ELF-1 (cell line): Measurements from ENCODE around the gene SCFD2.

Source experiments
- DNase-seq: peaks from one replicate; pipeline ENCODE4 v3.0.0-alpha.2; 2016; ENCODE audit warnings: low read depth, low spot score

SCFD2 gene

DNA sequence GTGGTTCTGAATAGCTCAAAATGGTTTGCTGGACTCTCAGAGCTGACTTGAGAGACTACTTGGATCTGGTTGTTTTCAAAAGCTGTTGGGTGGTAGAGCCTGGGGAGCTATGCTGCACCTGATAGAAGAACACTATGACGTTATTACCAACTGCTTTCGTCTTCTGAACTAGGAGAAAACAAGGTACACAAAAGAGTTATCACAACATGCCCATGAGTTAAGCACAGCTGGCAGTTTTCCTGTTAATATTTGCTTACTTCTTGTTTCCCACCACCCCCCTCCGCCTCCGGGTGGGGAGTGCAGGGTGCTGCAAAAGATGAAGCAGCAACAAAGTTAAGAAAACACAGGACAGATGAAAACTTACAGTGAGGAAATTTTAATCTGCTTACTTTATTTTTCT lies 434.6 kb downstream of the SCFD2 start:
- DNase-seq, result no peak

DNA sequence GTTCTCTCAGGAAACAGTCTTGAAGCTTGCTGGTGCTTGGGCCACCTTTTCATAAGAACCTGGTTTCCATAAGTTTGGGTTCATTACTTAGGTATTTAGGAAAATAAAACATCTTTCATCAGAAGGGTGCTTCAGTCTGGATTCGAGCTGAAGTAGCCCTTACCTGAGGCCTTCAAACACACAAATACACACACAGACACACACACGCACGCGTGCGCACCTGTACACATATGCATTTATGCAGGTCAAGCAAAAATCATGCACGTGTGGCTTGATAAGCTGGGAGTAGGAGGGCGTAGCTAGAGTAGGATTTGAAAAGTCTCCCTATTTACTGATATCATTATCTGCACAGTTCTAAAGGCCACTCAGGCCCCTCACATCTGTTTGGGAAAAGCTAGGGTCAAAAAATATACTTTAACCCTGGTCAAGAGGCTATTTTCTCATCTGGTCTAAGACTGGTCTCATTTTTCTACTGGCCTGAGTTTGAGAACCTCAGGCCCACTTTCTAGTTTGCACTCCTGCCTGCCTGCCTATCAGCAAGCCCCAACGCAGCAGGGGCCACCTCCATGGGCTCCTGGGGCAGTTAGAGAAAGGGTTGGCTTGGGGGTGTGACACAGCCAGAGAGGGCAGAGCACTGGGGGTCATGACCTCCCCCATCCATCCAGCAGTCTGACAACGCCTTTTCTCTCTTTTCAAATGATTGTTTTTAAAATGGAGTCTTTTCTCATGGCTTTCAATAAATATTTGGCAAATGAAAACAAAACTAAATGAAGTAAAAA lies 439.5 kb downstream of the SCFD2 start:
- DNase-seq, result peak; percentile 66

DNA sequence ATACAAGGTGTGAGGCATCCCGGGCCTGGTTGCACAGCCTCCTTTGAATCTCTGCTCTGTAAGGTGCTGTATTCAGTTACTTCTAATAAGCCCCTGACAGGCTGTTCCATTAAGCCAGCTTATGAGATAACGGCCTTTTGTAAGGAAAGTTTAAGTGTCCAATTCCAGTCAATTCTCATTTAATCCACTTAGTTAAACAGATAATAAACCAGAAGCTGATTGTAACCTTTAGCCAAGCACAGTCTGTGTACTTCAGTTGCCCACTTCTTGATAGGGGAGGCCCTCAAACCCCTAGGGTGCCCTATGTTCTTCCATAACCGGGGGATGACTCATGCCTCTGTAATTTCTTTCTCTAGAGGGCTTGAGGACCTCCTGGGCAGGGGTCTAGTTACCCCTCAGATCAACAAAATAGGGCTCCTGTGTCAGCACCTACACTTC lies 440.3 kb downstream of the SCFD2 start:
- peak; percentile 36 for DNase-seq

DNA sequence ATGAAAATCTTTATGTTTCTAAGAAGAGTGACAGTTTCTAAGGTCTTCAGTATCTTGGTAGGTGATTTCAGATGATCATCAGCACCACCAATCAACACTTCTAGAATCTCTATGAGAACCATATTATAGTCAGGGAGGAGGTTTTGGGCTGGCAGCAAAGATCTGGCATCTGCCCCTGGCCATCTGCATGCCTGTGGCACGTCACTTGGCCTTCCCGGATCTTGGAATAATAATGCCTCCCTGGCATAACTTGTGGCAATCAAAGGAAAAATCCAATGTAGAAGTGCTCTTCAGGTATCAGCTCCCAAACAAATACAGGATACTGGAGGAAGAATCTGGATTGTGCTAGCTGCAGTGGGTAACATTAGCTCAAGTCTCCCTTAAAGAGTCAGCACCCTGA lies 446.4 kb downstream of the SCFD2 start:
- DNase-seq, result no peak

DNA sequence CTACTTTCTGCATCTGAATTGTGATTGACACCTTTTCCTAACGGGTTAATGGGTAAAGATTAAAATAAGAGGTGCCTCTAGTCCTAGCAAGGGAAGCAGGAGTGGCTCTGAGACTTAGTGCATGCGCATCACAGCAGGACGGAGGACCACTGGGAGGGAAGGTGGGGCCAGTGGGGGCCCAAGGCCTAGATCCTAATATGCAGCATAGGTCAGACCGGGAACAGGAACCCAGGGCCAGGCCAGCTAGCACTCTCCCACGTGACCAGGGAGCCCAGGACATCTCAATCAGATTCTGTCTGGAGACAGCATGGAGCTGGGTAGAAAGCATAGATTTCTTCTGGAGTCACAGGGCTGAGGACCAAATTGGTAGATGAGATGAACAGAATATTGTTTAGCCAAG lies 448.0 kb downstream of the SCFD2 start:
- DNase-seq, result no peak

DNA sequence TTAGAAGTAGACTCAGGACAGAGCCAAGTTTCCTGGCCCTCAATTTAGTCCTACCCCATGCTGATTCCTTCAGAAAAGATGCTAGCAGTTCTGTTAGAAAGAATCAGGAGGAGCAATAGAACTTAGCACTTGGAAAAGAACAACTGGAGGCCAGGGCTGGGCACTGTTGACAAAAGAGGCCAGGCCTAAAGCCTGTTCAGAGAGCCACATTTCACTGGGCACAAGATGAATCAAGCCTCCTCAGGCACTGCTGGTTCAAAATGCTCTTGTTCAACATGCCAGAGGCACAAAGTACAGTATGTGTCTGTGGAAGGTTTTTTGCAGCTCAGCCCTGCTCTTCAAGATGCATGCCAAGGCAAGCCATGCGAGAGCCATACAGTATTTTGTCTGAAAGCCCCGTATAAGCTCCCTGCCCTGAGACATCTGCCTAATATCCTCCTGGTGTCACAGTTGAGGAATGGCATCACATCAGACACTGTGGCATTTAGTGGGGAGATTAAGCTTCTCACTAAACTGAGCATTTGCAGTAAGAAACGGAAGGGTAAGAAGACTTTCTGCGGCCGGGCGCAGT lies 450.0 kb downstream of the SCFD2 start:
- peak; percentile 7 for DNase-seq

DNA sequence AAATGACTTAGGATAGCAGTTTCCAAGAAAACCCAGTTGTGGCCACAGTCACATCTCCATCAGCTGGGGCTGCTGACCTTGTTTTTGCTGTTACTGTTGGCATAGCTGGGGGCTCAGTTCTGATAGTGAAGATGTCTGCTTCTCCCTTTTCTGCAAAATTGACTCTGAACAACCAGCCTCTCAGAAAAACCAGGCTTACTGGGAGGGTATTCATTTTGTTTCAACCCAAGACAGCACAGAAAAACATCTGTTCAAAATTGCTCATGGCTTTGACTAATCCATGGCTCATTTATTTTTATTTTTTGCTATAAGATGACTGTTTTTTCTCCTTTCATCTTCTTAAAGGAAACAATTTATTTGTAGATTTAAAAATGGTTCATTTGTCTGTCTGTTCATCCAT lies 450.7 kb downstream of the SCFD2 start:
- DNase-seq, result no peak

DNA sequence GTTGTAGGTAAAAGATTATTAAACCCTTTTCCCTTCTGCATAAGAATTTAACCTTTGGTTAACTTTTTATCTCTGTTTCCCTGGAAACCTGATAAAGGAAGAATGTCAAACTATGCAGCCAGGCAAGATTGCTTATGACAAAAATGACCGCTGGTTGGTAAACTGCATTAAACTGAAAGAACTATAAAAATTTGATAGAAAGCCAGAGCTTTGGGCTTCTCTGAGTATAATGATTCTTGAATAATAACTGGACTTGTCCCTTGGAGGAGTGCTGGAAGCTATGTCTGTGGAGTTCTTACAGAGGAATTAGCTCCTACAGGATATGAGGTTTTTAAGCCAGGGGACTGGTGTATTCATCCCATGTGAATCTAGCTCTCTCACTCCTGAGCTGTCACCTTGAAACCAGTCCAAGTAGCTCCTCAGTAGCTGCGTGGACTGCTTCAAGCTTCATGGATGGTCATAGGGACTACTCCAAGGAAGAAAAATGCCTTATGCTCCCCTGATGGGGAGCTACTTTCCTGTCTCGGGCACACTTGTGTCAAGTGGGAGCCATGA lies 451.7 kb downstream of the SCFD2 start:
- DNase-seq, result no peak

DNA sequence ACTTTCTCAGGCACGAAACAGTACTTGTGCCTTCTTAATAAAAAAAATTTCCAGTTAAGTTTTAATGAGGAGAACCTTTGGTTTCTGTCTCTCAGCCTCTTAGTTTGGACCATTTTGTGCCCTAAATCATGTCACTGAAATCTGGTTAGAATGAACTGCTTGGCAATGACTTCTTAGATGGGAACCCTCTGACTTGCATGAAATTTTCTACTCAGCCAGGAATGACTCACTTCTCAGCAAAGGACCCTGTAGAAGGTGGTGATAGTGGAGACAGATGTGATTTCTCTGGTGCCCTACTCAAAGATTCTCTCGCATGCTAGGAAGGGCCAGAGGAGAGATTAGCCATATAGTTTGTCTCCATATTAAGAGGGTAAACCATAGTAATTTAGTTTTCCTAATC lies 453.3 kb downstream of the SCFD2 start:
- no peak for DNase-seq

DNA sequence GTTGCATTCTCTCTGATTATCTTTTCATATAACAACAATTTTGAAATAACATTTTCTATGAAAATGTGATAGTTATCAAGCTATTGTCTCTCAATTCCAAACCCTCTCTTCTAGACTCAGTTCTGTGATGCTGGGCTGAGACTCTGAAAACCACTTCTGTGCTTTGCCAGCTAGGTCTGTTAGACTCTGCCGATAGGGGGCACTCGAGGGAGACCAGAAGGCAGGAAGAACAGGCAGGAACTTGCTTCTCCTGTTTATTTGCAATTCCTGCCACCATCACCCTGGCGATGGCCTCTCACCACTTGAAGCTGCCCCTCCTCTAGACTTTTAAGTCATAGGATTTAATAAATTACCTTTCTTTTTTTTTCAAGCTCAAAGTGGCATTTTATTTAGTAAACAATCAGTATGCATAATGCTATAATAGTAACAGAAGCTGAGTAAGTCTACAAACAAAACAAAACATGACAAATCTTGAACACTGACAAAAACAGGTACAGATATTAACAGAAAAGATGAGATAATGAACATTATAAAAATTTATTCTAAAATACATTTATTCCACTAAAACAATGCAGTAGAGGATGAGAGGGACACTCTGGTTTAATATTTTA lies 454.1 kb downstream of the SCFD2 start:
- DNase-seq, result peak; percentile 84

DNA sequence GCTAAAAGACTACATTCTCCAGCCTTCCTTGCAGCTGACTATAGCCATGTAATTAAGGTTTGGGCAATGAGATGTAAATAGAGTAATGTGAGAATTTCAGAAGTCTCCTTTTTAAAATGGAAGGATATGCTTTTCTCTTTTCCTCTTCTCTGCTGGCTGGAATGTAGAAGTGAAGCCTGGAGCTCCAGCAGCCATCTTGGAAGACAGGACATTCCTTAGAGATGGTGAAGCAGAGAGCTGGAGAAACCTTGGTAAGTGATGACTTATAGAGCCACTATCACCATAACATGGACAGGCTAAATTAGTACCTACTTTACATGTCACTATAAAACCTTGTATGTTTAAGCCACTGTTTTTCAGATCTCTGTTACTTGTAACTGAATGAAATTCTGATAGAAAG lies 455.7 kb downstream of the SCFD2 start:
- DNase-seq, result no peak

DNA sequence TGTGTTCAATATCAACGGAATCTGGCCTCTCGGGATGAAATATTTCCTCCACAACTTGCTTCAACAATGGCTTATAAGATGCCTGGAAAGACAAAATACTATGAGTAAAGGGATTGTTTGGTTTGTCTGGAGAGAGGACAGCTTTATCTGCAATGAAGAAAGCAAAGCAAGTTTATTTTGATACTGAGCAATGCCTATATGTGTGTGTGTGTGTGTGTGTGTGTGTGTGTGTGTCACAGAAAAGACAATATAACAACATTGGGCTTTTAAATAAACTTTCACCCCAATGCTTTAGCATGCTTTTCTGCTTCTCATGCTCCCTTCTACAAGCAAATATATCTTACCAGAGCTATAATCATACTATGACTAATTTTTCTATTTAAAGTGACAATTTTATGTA lies 458.4 kb downstream of the SCFD2 start:
- no peak for DNase-seq

DNA sequence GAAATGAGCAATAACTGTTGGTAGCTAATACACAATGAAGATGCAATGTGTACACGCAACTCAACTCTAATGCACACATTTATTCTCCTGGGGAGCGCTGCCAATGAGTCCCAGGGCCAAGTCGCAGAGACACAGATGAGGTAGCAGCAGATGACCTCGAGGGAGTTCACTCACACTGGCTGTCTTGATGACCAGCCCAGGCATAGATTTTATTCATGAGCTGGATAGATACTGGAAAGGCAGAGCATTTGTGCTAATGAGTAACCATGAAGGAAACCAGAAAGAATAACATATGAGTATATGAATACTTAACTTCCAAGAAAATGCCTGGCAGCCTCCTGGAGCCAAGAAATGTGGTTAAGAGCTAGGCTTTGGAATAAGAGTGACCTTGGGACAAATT lies 461.4 kb downstream of the SCFD2 start:
- no peak for DNase-seq

DNA sequence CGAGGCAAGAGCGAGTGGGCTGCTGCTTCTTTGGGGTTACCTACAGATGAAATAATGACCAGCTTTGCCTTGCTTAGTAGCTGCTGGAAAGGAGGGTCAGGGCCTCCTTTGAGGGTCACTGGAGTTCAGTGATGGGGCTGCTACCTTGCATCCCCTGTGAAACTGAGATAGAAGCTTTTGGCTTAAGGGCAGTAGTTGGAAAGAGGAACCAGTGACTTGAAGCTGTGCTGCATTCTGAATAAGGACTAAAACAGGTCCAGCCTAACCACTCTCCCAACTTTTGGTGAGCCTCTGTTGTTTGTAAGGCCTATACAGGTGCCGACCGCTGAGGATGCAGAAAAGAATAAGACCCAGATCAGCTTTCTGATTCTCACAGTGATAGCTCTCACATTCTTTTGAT lies 462.6 kb downstream of the SCFD2 start:
- no peak for DNase-seq

DNA sequence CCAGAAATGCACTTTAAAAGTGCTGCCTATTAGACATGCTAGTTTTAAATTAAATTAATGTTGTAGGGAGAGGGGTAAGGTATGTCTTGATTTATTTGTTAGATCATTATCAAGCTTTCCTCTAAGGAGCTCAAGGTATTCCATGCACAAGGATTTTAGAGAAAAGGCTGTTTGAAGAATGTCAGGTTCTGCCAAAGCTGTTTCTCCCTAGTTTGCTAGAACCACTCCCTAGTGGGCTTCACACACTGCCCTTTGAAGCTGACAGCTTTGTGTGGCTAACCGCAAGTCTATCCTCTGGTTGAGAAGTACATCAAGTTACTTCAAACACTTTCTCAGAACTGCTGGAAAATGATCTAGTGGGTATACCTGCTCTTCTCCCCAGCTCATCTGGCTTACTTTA lies 471.4 kb downstream of the SCFD2 start:
- DNase-seq, result no peak

DNA sequence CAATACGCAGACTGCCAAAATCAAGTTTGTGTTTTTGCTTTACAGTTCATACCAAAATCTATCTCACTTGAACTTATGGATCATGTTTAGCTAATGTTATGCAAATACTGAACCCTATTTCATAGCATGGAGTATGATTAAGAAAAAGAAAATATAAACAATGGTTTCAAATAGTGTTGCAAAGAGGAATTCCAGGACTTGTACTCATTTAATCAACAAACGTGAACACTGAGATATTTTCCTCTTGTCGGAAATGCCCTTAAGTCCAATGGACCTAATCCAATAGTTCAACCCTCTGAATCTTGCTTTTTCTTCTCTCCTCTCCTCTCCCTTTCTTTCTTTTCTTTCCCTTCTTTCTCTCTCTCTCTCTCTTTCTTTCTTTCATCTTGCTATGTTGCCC lies 473.0 kb downstream of the SCFD2 start:
- no peak for DNase-seq

DNA sequence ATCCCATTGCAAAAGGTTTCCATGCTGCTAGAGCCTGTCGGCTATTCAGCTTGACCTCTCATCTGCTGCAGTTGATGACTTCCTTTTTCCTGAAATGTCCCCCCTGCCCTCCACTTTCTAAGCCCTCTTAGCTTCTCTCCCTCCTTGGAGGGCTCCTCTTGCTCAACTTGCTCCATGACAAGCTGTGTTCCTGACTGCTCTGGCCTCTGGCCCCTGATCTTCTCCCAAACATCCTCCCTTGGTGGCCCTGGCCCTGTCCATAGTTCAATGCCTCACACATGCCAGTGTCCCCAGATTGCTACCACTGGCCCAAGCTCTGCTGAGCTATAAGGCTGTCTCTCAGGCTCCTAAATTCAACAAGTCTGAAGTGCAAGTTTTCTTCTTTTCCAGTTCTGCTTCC lies 474.1 kb downstream of the SCFD2 start:
- DNase-seq, result no peak

DNA sequence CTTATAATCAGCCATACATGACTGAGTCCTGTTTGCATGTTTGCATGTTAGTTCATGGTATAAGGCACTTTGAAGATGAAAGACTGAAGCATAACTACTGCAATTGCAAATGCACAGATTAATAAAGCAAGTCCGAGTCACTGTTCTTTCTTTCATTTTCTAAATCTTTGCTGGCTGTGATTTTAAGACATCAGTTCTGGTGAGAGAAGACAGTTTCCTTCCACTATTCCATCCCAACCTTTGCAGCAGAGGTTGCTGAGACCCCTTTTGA lies 475.4 kb downstream of the SCFD2 start:
- DNase-seq, result no peak

DNA sequence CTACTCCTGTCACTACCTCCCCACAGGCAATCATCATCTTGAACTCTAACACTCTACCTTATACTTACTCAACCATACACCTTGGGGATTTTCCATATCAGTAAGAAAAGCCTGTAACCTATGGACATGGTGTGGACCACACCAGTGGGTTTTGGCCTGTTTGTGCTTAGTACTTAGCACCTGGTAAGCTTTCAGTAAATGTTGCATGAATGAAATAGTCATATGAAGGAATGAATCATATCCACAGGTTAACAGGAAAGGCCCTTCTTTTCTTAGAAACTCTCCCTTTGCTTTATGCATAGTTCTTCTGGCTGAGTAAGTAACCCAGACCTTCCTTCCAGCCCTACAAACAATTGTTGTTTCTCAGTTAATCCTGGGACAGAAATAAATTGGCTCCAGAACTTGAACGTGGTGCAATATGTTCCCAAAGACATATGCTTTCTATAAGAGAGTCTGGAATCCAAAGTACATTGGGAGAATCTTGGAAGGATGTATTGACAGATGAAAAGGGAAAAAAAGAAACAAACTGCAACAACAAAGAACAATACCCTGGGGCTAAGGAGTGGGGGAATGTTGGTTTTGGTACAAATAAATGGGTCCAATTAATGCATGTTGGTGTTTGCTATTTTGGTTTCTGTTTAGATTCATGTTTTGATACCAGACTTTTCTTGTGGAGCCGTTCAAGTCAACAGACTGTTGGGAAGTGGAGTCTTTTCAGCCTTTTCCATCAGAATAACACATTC lies 475.9 kb downstream of the SCFD2 start:
- no peak for DNase-seq

DNA sequence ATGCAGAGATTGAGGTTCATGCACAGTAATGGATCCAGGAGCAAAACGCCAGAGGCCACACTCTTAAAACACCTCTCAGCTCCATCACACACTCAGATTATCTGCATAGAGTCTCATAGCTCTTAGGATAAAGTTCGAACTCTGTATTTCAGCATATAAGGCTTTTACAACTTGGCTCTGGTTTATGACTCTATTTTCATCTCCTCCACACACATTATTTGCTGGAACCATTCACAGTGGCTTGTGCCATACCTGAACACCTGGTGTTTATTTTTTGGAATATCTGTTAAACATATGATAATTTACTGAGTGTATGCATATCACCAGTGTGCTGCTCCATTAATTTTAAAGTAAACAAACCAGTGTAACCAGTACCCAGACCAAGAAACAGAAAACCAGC lies 476.5 kb downstream of the SCFD2 start:
- DNase-seq, result no peak

DNA sequence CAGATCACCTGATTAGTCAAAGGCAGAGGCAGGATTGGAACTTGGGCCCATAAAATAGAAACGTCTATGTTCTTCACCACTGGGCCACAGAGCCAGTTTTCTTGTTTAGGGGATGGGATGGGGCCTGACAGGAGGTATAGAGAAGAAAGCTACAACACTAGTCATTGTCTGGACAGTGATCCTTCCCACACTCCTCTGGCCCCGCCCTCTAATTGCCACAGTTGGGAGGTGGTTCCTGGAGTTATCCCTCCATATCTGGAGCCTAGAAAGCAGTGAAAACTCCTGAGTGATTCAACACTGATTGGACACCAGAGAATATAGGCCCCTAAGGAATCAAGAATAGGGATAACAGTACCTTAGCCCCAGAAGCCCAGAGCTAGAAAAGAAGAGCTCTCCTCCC lies 480.9 kb downstream of the SCFD2 start:
- DNase-seq, result no peak
